HUES64 (cell line): Measurements from ENCODE around the gene IL17RC.

Experiments
- H3K27ac ChIP-seq: 2 replicates; pipeline ENCODE4 v1.7.0; 2013; ENCODE audit warnings: low read depth, low read length, inconsistent platforms
- H3K27me3 ChIP-seq: 2 replicates; pipeline ENCODE4 v1.6.1; 2013; ENCODE audit warnings: mild to moderate bottlenecking, low read length; ENCODE audit not compliant: insufficient read depth
- H3K36me3 ChIP-seq: 2 replicates; pipeline ENCODE4 v1.6.1; 2013; ENCODE audit warnings: mild to moderate bottlenecking, low read length; ENCODE audit not compliant: insufficient read depth
- H3K4me1 ChIP-seq: 2 replicates; pipeline ENCODE4 v1.6.1; 2013; ENCODE audit warnings: mild to moderate bottlenecking, low read length, moderate library complexity; ENCODE audit not compliant: insufficient read depth
- H3K4me3 ChIP-seq: 2 replicates; pipeline ENCODE4 v1.5.1; 2013; ENCODE audit warnings: mild to moderate bottlenecking, low read length, moderate library complexity
- H3K9ac ChIP-seq: 2 replicates; pipeline ENCODE4 v1.6.1; 2013; ENCODE audit warnings: mild to moderate bottlenecking, low read depth, low read length
- H3K9me3 ChIP-seq: 2 replicates; pipeline ENCODE4 v1.6.1; 2013; ENCODE audit warnings: low read depth, low read length; ENCODE audit not compliant: insufficient read depth
- WGBS: fragments of 150-250, 120-280 bp; methylation state at CpG from one replicate; pipeline ENCODE4 v1.1.7; 2013; ENCODE audit warnings: missing lambda C conversion rate; 5-methylcytosine and 5-hydroxymethylcytosine counted together

Gene IL17RC

DNA sequence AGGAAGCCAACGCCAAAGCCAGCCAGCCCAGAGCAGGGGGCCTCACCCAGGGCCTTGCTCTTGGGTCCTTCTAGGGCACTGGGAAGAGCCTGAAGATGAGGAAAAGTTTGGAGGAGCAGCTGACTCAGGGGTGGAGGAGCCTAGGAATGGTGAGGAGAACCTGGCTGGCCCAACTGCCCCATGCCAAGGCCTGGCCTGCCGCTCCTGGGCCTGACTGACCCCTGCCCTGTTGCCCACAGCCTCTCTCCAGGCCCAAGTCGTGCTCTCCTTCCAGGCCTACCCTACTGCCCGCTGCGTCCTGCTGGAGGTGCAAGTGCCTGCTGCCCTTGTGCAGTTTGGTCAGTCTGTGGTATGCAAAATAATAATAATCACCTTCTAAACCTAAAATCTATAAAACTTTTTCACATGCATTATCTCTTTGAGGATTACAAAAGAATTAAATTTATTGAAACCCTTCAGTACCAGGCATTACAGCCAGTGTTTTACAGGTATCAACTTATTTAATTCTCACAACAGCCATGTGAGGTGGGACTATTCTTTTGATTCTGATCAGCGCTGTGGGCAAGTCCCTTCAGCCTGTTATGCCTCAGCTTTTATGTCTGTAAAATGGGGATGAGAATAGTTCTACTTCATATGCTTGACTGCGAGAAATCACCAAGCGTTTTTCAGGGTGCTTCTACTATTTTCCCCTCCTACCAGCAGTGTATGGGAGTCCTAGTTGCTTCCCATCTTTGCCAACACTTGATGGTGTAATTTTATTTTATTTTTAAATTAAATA lies 1.6 kb downstream of the IL17RC start:
- H3K27me3 ChIP-seq, result peaks cover 18% of the 10 kb centered on the region
- 93% methylated on average over 7 of the region's 8 CpGs for WGBS
- H3K9ac ChIP-seq, result no peak overlapping the region
- H3K36me3 ChIP-seq, result no peaks in the 10 kb centered on the region
- H3K9me3 ChIP-seq, result no peaks in the 10 kb centered on the region
- H3K4me1 ChIP-seq, result peaks cover 6% of the 10 kb centered on the region; the same call in 1 of the 2 replicates
- no peak overlapping the region for H3K4me3 ChIP-seq
- no peak overlapping the region for H3K27ac ChIP-seq

DNA sequence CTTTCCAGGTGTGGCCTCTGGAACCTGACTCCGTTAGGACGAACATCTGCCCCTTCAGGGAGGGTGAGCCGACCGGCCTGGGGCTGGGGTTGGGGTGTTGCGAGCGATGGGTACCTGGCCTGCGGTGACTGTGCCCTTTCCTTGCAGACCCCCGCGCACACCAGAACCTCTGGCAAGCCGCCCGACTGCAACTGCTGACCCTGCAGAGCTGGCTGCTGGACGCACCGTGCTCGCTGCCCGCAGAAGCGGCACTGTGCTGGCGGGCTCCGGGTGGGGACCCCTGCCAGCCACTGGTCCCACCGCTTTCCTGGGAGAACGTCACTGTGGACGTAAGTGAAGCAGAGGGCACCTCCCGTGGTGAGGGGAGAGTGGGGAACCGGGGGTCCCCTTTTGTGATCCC lies 11.3 kb downstream of the IL17RC start:
- Histone ChIP-seq H3K27ac (no peak overlapping the region), H3K9ac (no peak overlapping the region), H3K36me3 (no peaks in the 10 kb centered on the region), H3K27me3 (no peaks in the 10 kb centered on the region), H3K4me1 (no peaks in the 10 kb centered on the region), H3K4me3 (no peak overlapping the region), H3K9me3 (no peaks in the 10 kb centered on the region)
- 91% methylated on average over 23 of the region's 23 CpGs for WGBS

DNA sequence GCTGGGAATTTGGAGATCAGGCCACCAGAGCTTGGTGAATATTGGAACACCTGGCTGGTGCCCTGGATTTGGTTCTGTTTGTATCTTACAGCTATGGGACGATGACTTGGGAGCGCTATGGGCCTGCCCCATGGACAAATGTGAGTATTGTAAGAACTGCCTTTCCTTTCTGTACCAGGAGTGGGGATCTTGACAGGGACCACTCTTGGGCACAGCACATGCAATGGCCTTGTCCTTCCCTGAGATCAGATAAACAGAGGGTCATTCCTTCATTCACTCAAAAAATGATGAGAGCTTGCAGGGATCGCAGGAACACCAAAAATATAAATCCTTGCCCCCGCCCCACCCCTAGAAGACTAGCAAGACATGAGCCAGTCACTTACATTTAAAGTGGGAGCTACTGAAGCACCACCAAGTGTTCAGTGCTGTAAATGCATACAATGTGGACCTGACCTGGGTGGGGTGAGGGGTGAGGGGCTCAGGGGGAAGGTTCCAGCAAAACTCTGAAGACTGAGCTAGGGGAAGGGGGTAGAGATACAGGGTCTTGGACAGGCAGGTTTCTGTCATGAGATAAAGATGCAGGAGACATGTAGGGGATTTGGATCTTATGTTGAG lies 14.0 kb downstream of the IL17RC start:
- no peak overlapping the region for H3K4me3 ChIP-seq
- H3K9ac ChIP-seq, result no peak overlapping the region
- H3K27ac ChIP-seq, result no peak overlapping the region
- WGBS, result 96% methylated on average over 4 of the region's 4 CpGs
- H3K4me1 ChIP-seq, result no peaks in the 10 kb centered on the region
- no peaks in the 10 kb centered on the region for H3K9me3 ChIP-seq
- H3K36me3 ChIP-seq, result 0 out of 2 replicates have a peak, but pooled peaks cover under 1% of the 10 kb centered on the region
- no peaks in the 10 kb centered on the region for H3K27me3 ChIP-seq

DNA sequence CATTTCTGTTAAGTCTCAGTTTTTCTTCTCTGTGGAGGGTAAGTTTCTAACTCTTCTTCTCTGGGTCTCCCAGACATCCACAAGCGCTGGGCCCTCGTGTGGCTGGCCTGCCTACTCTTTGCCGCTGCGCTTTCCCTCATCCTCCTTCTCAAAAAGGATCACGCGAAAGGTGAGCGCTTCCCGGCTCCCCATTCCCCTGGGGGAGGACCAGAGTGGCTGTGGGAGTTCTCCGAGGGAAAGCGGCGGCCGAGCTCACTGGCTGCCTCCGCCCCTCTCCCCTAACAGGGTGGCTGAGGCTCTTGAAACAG lies 15.6 kb downstream of the IL17RC start:
- Histone ChIP-seq H3K4me1 (no peaks in the 10 kb centered on the region), H3K27me3 (no peaks in the 10 kb centered on the region), H3K9ac (peak overlapping the region; percentile 60), H3K36me3 (peaks cover 4% of the 10 kb centered on the region; the same call in 1 of the 2 replicates), H3K27ac (no peak overlapping the region), H3K9me3 (no peaks in the 10 kb centered on the region), H3K4me3 (peak overlapping the region; percentile 73)
- WGBS, result 12% methylated on average over 13 of the region's 13 CpGs

DNA sequence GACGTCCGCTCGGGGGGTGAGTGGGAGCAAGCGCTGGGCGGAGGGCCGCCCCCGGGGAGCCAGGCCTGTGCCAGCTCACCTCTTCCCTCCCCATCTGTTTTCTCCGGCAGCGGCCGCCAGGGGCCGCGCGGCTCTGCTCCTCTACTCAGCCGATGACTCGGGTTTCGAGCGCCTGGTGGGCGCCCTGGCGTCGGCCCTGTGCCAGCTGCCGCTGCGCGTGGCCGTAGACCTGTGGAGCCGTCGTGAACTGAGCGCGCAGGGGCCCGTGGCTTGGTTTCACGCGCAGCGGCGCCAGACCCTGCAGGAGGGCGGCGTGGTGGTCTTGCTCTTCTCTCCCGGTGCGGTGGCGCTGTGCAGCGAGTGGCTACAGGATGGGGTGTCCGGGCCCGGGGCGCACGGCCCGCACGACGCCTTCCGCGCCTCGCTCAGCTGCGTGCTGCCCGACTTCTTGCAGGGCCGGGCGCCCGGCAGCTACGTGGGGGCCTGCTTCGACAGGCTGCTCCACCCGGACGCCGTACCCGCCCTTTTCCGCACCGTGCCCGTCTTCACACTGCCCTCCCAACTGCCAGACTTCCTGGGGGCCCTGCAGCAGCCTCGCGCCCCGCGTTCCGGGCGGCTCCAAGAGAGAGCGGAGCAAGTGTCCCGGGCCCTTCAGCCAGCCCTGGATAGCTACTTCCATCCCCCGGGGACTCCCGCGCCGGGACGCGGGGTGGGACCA lies 16.1 kb downstream of the IL17RC start:
- under 1% methylated on average over 77 of the region's 77 CpGs for WGBS
- no peaks in the 10 kb centered on the region for H3K4me1 ChIP-seq
- no peaks in the 10 kb centered on the region for H3K27me3 ChIP-seq
- H3K4me3 ChIP-seq, result peak overlapping the region; percentile 73
- no peaks in the 10 kb centered on the region for H3K9me3 ChIP-seq
- H3K36me3 ChIP-seq, result peaks cover 4% of the 10 kb centered on the region; the same call in 1 of the 2 replicates
- peak overlapping the region; percentile 72 for H3K9ac ChIP-seq
- H3K27ac ChIP-seq, result peak overlapping the region; percentile 60; the same call in 1 of the 2 replicates

DNA sequence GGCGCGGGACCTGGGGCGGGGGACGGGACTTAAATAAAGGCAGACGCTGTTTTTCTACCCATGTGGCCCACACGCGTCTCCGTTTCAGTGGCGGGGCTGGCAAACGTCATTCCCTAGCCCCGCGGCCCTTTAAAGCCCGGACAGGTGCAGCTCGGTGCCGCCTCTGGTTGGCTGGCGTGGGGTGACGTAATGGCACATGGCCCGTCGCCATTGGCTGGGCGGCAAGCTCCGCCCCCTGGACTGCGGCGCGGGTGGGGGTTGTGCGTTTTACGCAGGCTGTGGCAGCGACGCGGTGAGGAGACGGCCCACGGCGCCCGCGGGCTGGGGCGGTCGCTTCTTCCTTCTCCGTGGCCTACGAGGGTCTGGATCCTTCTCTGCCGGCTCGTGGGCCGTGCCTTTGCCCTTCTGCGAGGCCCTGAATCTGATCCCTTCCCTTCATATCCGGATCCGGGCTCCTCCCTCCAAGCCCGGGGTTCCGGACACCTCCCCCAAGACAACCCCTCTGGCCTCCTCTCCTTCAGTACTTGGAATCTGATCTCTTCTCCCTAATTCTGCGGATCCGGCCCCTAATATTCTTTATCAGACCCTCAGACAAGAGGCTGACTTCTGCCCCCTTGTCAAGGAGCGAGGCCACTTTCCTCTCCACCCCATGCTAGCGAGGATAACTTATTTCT lies 16.8 kb downstream of the IL17RC start, which contains the start of gene CRELD1:
Gene CRELD1, plus strand, starts transcription at position 274 of the 674 bp plus-strand sequence. CDS start 605 bp downstream, outside the sequence.
- H3K4me1 ChIP-seq, result no peaks in the 10 kb centered on the region
- no peaks in the 10 kb centered on the region for H3K9me3 ChIP-seq
- H3K27ac ChIP-seq, result peak within 1 kb of the TSS; percentile 62; the same call in 1 of the 2 replicates
- H3K9ac ChIP-seq, result peak within 1 kb of the TSS; percentile 75
- 1% methylated on average over 50 of the region's 50 CpGs for WGBS
- peaks cover 4% of the 10 kb centered on the region; the same call in 1 of the 2 replicates for H3K36me3 ChIP-seq
- H3K27me3 ChIP-seq, result no peaks in the 10 kb centered on the region
- peak within 1 kb of the TSS; percentile 73 for H3K4me3 ChIP-seq

DNA sequence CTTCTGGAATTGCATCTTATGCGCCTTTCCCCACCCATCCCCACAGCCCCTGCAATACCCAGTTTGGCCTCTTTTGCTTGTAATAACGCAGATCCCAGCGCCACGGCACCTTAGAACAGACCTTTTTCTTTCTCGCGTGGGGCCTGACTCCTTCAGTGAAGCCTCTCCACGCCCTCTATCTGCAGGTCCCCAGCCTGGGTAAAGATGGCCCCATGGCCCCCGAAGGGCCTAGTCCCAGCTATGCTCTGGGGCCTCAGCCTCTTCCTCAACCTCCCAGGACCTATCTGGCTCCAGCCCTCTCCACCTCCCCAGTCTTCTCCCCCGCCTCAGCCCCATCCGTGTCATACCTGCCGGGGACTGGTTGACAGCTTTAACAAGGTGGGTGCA lies 17.3 kb downstream of the IL17RC start:
- Histone ChIP-seq H3K36me3 (peaks cover 4% of the 10 kb centered on the region; the same call in 1 of the 2 replicates), H3K4me1 (no peaks in the 10 kb centered on the region), H3K4me3 (peak overlapping the region; percentile 73), H3K9ac (peak overlapping the region; percentile 75), H3K27ac (no peak overlapping the region), H3K27me3 (no peaks in the 10 kb centered on the region), H3K9me3 (no peaks in the 10 kb centered on the region)
- WGBS, result 37% methylated on average over 11 of the region's 11 CpGs

DNA sequence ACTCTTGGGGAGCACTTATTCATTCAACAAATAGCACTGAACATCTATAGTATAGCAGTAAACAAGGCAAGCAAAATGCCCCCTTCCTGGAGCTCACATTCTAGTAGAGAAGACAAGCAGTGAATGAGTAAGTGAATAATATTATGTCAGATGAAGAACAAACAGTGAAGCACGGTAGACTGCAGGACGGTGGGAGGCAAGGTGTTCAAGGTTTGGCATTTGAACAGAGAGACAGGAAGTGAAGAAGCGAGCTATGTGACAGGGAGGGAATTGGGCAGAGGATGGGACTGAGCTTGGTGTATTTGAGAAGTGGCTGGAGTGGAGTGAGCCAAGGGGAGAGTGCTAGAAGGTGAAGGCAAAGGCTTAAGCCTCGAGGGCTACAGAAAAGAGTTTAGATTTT lies 18.1 kb downstream of the IL17RC start:
- Histone ChIP-seq H3K9ac (no peak overlapping the region), H3K4me3 (no peak overlapping the region), H3K36me3 (peaks cover 4% of the 10 kb centered on the region; the same call in 1 of the 2 replicates), H3K9me3 (no peaks in the 10 kb centered on the region), H3K27me3 (no peaks in the 10 kb centered on the region), H3K4me1 (no peaks in the 10 kb centered on the region), H3K27ac (no peak overlapping the region)
- WGBS, result 73% methylated on average over 4 of the region's 4 CpGs

DNA sequence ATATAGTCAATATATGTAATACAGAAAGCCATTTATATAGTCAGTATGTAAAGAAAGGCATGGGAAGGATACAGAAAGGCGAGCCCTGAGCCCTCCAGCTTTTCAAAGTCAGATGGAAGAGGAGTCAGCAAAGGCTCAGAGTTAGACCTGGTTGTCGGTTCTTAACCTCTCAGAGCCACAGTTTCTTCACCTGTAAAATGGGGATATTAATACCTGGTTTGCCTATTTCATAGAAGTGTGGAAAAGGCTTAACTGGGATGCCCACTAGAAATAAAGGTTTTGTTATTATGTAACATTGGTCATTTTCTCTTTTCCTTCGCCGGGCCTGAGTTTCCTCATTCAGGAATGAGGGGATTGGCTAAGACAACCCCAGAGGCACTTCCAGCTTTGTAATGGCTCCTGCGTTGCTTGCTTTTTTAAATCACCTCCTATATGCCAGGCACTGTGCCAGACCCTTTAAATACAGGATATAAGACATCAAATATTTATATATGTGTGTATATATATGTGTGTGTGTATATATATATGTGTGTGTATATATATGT lies 19.1 kb downstream of the IL17RC start:
- Histone ChIP-seq H3K4me3 (no peak overlapping the region), H3K4me1 (no peaks in the 10 kb centered on the region), H3K36me3 (peaks cover 6% of the 10 kb centered on the region; the same call in 1 of the 2 replicates), H3K27ac (no peak overlapping the region), H3K27me3 (no peaks in the 10 kb centered on the region), H3K9me3 (no peaks in the 10 kb centered on the region), H3K9ac (no peak overlapping the region)
- 96% methylated on average over 5 of the region's 5 CpGs for WGBS

DNA sequence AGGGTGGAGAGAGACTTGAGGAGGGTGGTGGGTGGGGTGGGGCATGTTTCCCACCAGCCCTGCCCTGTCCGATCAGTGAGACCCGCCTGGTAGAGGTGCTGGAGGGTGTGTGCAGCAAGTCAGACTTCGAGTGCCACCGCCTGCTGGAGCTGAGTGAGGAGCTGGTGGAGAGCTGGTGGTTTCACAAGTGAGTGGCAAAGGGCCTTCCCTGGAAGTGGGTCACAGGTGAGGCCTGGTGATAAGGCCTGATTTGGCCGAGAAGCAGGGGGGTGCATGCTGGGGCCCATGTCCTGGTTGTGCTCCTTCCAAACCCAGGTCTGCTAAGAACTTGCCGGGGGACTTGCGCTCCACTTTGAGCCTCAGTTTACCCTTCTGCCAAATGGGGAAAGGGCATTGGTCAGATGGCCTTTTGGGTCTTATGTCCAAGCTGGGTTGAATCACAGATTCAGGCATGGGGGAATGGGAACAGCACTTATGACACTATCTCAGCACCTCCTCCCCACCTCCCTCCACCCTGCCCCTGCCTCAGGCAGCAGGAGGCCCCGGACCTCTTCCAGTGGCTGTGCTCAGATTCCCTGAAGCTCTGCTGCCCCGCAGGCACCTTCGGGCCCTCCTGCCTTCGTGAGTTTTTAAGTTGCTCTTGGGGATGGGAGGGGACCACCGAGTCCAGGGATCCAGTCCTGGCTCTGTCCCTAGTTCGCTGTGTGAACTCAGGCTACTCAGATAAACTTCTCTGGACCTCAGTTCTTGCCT lies 20.8 kb downstream of the IL17RC start:
- WGBS, result 95% methylated on average over 13 of the region's 13 CpGs
- Histone ChIP-seq H3K36me3 (peaks cover 8% of the 10 kb centered on the region; the same call in 1 of the 2 replicates), H3K27ac (no peak overlapping the region), H3K4me3 (no peak overlapping the region), H3K4me1 (no peaks in the 10 kb centered on the region), H3K9ac (no peak overlapping the region), H3K9me3 (no peaks in the 10 kb centered on the region), H3K27me3 (no peaks in the 10 kb centered on the region)
